GM18909 (cell line): Measurements from ENCODE around the gene ATG14.
"Not testable (repeated sequence)": the region's sequence is repeated elsewhere in the genome, so short reads cannot be mapped to it uniquely, and the experiment has no call there.

Source experiments
- ATAC-seq: cut with Tn5 transposase; IDR thresholded peaks from one replicate; pipeline ENCODE4 v1.9.1; 2021; ENCODE audit warnings: mild to moderate bottlenecking; ENCODE audit not compliant: unreplicated experiment, poor library complexity

The ATG14 gene

GRCh38 chr14:55411426-55412389, at the start of gene ATG14:
Gene ATG14, minus strand, starts transcription at chr14:55411830. Its CDS starts 8 bp downstream, at chr14:55411822.
- peak; percentile 96 for ATAC-seq

DNA sequence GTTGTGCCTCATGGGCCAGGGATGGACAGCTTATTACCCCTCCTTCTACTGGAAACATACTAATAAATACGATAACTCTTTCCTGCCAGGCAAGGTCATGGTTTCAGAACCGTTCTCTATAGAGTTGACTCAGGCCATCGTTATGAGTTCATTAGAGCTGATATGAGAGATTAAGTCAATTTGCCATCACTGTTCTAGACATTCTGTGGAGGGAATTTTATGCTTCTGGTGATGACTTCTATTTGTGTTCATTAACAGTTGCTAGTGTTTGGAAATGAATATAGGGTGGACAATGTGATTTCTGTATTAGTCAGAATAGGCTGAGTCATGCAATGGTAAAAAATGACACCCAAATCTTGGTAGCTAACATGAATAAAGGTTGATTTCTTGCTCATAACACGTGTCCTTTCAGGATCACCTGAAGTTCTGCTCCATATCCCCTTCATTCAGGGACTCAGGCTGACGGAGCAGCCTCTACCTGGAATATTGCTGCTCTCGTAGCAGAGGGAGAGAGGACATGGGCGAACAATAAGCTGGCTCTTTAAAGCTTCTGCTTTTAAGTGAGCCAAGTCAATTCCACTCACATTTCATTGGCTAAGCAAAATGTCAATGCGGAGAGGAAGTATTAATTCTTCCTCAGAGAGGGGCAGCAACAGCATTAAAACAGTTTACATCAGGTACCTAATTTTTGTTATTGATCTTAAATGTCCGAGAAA, 47.3 kb upstream of the ATG14 start:
- ATAC-seq, result peak; percentile 82

DNA sequence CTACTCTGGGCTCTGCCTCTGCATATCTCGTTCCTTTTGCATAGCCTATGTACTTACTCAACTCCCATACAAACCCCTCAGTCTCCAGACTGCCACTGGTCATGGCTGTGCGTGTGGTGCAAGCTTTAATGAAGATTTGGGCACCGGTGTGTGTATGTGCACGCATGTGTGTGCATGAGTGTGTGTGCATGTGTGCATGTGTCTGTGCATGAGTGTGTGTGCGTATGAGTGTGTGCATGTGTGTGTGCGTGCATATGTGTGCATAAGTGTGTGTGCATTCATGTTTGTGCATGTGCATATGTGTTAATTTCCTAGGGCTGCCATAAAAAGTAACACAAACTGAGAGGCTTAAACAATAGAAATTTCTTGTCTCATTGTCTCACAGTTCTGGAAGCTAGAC, 45.9 kb upstream of the ATG14 start:
- ATAC-seq, result no peak

- not testable (repeated sequence) for ATAC-seq
Observed at GRCh38 chr14:55456411-55456810, 44.8 kb upstream of the ATG14 start.

GRCh38 chr14:55454264-55455002, 42.8 kb upstream of the ATG14 start:
- ATAC-seq, result no peak

DNA sequence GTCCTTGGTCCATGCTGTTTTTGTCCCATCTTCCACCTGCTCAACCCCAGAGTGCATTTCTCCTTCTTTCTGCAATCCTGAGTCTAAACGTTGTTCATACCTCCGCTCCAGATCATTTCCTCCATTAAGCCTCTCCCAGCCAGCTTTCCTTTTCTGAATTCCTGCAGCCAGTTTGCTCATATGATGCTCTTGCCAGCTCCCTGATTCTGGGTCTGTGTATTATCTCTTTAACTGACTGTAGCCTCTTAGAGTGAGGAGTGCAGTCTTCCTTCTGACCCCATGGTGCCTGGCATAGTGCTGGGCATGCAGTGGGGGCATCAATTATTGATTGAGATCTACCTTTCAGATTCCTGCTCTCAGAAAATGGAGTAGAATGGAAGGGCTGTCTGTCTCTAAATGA, 40.3 kb upstream of the ATG14 start:
- no peak for ATAC-seq

- no peak for ATAC-seq
Observed at GRCh38 chr14:55451398-55451797, 39.8 kb upstream of the ATG14 start.

DNA sequence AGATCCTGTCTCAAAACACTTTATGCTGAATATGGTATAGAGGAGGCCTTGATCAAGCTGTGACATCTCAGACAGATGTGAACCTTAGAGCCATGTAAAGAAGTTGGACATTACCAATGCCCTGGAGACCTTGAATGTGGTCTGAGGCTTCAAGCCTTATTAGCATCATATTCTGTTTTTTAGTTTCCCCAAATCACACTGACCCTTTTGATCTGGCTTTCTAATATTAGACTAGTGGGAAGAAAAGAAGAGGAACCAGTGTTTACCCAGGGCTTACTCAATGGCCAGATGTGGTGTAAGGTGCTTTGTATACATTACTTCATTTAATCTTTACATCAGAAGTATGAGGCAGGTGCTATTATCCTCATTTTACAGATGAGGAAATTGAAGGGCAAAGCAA, 39.4 kb upstream of the ATG14 start:
- ATAC-seq, result no peak

- no peak for ATAC-seq
Observed at GRCh38 chr14:55450539-55450938, 38.9 kb upstream of the ATG14 start.

GRCh38 chr14:55450124-55450523, 38.5 kb upstream of the ATG14 start:
- ATAC-seq, result no peak

- no peak for ATAC-seq
Observed at GRCh38 chr14:55449116-55449515, 37.5 kb upstream of the ATG14 start.

- ATAC-seq, result no peak
Observed at GRCh38 chr14:55448141-55448614, 36.5 kb upstream of the ATG14 start.

DNA sequence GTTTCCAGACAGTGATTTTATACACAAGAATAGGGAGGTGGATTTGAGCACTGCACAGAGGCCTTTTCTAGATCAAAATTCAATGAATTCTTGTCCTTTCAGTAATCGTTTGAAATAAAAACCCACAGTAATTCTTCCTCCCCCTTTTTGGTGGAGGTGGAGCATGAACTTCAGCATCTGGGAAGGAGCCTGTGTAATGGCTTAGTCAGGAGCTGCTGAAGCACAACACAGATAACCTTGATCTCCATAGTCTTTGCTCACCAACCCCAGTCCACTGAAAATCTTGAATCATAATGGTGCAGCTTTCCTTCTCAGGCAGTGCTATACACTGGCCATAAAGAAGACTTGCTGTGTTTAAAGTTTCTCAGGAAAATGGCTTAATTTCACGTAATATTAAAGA, 35.2 kb upstream of the ATG14 start:
- ATAC-seq, result no peak

DNA sequence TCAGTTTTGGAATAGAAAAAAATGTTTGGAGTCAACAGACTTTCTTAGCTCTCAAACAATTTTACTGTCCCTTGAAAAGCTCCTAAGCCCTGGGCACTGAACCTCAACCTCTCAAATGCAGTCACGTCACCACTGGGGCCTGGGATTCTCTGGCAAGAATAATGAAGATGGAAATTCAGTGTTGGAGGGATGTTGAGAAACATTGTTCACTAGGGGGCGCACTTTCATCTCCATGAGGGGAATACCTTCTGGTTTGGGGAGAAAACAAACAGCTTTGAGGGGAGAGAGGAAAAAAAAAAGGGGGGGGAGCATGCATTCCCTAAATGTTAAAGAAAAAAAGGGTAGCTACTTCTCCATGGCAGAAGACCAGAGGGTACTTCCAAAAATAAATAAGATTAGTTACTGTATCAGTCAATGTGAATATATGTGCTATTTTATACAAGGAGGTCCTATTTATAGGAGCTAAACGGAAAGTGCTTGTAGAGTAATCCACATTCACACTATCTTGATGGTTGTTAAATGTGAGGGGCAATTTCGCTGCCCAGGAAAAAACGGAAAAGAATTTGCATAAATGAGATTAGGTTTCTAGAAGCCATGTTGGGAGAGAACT, 34.6 kb upstream of the ATG14 start:
- ATAC-seq, result no peak

GRCh38 chr14:55441286-55441685, 29.7 kb upstream of the ATG14 start:
- no peak for ATAC-seq

GRCh38 chr14:55440385-55440784, 28.8 kb upstream of the ATG14 start, which contains the start of gene TBPL2:
Gene TBPL2, minus strand, starts transcription at chr14:55440616. Its CDS starts 167 bp downstream, at chr14:55440449.
- no peak for ATAC-seq

GRCh38 chr14:55438066-55438683, 26.5 kb upstream of the ATG14 start:
- ATAC-seq, result no peak

DNA sequence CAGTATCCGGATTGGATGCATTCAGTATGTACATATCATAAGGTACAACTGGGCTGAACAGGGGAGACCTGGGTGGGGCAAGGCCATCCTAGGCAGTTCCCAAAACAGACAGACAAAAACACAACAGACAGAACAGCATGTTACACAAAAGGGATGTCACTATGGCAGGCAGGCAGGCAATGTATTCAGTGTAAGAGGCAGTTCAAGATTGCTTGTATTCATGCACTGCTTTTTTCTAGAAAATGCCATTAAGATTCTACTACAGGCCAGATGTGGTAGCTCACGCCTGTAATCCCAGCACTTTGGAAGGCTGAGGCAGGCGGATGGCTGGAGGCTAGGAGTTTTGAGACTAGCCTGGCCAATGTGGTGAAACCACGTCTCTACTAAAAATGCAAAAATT, 25.3 kb upstream of the ATG14 start:
- ATAC-seq, result no peak

DNA sequence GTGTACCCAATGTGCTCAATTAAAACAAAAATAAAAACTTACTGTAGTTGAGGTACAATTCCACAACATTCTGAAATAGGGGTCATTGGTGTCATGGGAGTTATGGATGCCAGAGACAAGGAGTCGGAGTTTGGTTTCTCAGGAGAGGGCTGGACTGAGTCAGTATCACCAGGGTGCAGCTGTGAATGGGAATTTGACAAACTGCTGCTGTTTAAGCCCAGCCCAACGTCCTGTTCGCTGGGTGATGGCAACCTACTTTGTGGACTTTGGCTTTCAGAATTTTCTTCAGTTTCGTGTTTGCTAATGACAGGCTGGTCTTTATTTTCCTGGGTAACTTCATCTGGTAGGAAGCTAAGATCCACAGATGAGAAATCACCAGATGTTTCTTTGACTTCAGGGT, 24.9 kb upstream of the ATG14 start:
- ATAC-seq, result no peak

- ATAC-seq, result no peak
Observed at GRCh38 chr14:55434805-55435174, 23.2 kb upstream of the ATG14 start.
